Astrocyte of the cerebellum (primary cell): Measurements from ENCODE around the gene OR6B2.

Source experiments
- DNase-seq: peaks from one replicate; pipeline ENCODE4 v3.0.0-alpha.2; 2011; ENCODE audit warnings: low read depth
- H3K4me3 ChIP-seq: 2 replicates; pipeline ENCODE4 v1.5.1; 2011; ENCODE audit warnings: mild to moderate bottlenecking, low read depth, low read length, moderate library complexity
- in situ Hi-C: cut with HindIII; loops from 2 replicates; pipeline ENCODE4 v1.10.0; 2017; ENCODE audit warnings: low sequenced_read_pairs
- TF ChIP-seq, protein P1 (sequence below): IDR thresholded peaks from 2 replicates; pipeline ENCODE4 v1.5.1; 2012; ENCODE audit warnings: low read length, low read depth, moderate library complexity, mild to moderate bottlenecking; ENCODE audit errors: missing control alignments

The OR6B2 gene

DNA sequence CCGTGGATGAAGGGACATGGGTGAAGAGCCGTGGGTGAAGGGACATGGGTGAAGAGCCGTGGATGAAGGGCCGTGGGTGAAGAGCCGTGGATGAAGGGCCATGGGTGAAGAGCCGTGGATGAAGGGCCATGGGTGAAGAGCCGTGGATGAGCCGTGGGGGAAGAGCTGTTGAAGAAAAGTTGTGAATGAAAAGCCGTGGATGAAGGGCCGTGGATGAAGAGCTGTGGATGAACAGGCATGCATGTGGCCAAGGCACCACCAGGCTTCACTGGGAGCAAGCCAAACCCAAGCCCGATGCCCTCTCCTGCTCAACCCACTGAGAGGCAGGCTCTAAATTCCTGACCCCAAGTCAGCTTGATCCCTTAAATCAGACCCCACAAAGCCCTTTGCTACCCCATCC lies 12.5 kb upstream of the OR6B2 start:
- no peak for DNase-seq
- TF ChIP-seq, protein P1, sequence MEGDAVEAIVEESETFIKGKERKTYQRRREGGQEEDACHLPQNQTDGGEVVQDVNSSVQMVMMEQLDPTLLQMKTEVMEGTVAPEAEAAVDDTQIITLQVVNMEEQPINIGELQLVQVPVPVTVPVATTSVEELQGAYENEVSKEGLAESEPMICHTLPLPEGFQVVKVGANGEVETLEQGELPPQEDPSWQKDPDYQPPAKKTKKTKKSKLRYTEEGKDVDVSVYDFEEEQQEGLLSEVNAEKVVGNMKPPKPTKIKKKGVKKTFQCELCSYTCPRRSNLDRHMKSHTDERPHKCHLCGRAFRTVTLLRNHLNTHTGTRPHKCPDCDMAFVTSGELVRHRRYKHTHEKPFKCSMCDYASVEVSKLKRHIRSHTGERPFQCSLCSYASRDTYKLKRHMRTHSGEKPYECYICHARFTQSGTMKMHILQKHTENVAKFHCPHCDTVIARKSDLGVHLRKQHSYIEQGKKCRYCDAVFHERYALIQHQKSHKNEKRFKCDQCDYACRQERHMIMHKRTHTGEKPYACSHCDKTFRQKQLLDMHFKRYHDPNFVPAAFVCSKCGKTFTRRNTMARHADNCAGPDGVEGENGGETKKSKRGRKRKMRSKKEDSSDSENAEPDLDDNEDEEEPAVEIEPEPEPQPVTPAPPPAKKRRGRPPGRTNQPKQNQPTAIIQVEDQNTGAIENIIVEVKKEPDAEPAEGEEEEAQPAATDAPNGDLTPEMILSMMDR, result no peak
- H3K4me3 ChIP-seq, result no peak overlapping the region
- in situ Hi-C loops, result no loop called here

DNA sequence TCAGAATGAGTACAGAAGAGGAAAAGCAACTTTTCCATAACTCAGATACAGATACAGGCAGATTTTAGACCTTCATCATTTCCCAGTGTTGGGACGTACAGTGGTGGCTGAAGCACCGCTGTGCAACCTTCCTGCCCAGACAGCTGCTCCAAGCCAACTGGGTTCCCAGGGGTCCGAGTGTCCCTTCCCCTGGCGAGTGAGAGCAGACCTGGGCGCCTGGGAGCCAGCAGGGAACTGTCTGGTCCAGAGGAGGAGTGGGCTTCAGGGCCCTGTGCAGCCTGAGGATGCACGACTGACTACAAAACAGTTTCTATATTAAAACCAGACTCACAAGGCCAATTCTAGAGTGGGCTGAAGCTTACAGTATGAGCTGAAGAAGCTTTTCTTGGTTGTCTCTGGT lies 11.1 kb upstream of the OR6B2 start:
- in situ Hi-C loops, result no loop called here
- DNase-seq, result no peak
- no peak overlapping the region for H3K4me3 ChIP-seq
- TF ChIP-seq, protein P1, result no peak

DNA sequence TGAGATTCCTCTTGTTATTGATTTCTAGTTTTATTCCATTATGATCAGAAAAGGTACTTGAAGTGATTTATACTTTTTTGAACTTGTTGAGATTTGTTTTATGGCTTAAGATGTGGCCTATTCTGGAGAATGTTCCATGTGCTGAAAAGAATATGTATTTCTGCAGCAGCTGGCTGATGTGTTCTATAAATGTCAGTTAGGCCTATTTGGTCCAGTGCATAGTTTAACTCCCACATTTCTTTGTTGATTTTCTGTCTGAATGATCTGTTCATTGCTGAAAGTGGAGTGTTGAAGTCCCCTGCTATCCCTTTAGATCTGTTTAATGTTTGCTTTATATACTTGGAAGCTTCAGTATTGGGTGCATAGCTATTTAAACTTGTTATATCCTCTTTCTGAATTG lies 7.1 kb upstream of the OR6B2 start:
- in situ Hi-C loops, result no loop called here
- no peak overlapping the region for H3K4me3 ChIP-seq
- DNase-seq, result no peak
- TF ChIP-seq, protein P1, result no peak

DNA sequence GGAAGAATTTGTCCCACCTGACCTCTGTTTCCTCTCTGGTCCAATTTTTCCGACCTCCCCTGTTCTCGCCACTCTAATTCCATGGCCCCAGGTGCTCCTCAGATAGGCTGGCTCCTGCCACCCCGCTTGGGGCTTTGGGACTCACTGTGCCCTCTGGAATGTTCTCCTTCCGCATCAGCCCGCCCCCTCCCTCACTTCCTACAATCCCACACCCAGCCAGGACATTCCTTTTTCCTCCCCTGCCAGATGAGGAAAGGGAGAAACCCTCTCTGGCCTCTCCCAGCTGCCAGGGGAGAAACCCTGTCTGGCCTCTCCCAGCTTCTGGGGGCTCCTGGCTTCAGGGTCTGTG lies 3.1 kb upstream of the OR6B2 start:
- TF ChIP-seq, protein P1, result no peak
- in situ Hi-C loops, result no loop called here
- H3K4me3 ChIP-seq, result no peak overlapping the region
- DNase-seq, result no peak

DNA sequence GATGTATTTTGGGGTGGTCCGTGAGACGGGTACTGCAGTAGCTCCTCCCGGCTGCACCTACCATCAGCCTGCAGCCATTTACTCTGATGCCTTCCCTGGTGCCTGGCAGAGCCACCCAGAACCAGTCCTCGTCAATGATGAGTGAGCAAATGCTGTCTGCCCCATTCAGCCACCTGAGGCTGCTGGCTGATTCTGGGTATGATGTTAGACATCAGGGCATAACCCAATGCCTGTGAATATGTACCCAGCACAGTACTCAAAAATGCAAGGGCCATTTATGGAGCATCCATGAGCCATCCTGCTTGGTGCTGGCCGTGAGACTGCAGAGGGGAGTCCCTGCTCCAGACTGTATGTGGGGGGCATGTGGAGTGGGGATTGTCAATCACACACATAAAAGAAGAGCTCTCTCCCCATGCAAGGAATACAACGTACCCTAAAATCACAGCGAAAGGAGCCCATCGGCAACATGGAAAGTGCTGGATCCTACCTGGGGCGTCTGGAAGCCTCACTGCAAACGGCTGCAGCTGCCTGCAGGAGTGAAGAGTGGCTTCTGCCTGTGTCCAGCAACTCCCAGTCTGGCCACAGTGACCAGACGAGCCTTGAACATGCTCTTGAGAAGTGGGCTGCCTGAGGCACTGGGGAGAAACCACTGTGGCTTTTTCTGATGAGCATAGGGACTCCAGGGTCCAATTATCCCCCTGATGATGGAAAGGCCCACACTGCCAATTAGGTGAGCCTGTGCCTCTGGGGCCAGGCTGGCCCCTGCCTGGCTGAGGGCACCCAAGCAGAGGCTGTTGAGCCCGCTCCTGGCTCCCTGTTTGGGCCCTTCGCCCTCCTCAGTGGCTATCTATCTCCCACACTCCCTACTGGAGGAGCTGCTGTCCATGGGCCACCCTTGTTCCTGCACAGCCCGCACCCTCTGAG lies 2.4 kb upstream of the OR6B2 start:
- TF ChIP-seq, protein P1, result no peak
- H3K4me3 ChIP-seq, result no peak overlapping the region
- DNase-seq, result no peak
- in situ Hi-C loops, result no loop called here

DNA sequence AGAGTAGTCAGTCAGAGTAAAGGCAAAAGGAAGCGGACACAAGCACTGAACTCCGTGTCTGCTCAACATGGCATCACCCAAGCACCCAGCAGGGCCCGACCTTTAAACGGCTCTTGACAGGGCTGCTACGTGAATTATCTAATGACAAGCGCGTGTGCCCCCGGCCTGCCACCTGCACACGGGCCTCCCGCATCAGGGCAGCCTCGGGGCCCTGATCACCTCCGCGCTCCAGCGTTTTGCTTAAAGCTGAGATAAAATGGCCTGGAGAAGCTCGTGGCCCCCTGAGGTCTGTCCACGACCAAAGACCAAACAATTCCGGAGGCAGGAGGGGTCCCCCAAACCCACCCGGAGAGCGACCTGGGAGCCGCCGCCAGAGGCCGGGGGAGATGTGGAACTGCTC lies 5.5 kb downstream of the OR6B2 start:
- in situ Hi-C loops, result no loop called here
- DNase-seq, result no peak
- TF ChIP-seq, protein P1, result no peak

More for the DNA sequence above, 5.5 kb downstream of the OR6B2 start:
- H3K4me3 ChIP-seq, result peak overlapping the region; percentile 94
